B cell (primary cell): ENCODE data around the gene KCNJ6. TPM values are rescaled to one million over a fixed set of nuclear protein-coding genes. Genes with fewer than 3 reads are reported as not detected.
"Not testable (repeated sequence)": the region's sequence is repeated elsewhere in the genome, so short reads cannot be mapped to it uniquely, and the experiment has no call there.

Source experiments
- ATAC-seq: fragments of 200-7000 bp; cut with Tn5 transposase; one replicate; pipeline ENCODE4 v1.10.0; 2021; ENCODE audit warnings: low read depth, mild to moderate bottlenecking, moderate number of reproducible peaks, moderate library complexity
- CTCF ChIA-PET: fragments of 350-600 bp; sonication (Branson Sonifier 250); formaldehyde crosslinking; loops from one replicate; lab custom pipeline; 2021; ENCODE audit warnings: antibody characterized with exemption, inconsistent platforms; lab: Charles Lee
- POLR2A ChIA-PET: fragments of 350-600 bp; sonication (Branson Sonifier 250); formaldehyde crosslinking; loops from one replicate; lab custom pipeline; 2021; ENCODE audit warnings: antibody characterized with exemption; lab: Charles Lee
- DNase-seq: peaks from one replicate; pipeline ENCODE4 v3.0.0; 2013
- H2AFZ ChIP-seq: 2 replicates; pipeline ENCODE4 v1.6.1; 2012; ENCODE audit warnings: mild to moderate bottlenecking, low read depth, low read length; ENCODE audit not compliant: insufficient read depth, poor library complexity, severe bottlenecking
- H3K27ac ChIP-seq, 2 donors: 1 replicate in 1 of 2; 2 replicates in 1 of 2; pipeline ENCODE4 v1.5.1; 2012 to 2013; ENCODE audit warnings: low read length in 2 of 2, mild to moderate bottlenecking in 2 of 2, moderate library complexity in 1 of 2
- H3K27me3 ChIP-seq, 4 experiments: fragments of 200-600 bp in 1 of 4; sonication (generic) in 1 of 4; replicated peaks in 1 of 4; 1 replicate in 2 of 4; 2 replicates in 2 of 4; pipeline versions ENCODE4 v1.6.1 to v1.7.0; 2013 to 2016; ENCODE audit warnings: low read length in 3 of 4, mild to moderate bottlenecking in 2 of 4, mixed read lengths in 1 of 4, moderate library complexity in 1 of 4; ENCODE audit not compliant: insufficient read depth in 4 of 4, control insufficient read depth in 3 of 4; ENCODE audit errors: control extremely low read depth in 1 of 4
- H3K36me3 ChIP-seq, 2 experiments: replicated peaks in 1 of 2; 1 replicate in 1 of 2; 2 replicates in 1 of 2; pipeline versions ENCODE4 v1.6.1 to v1.7.1; 2013; ENCODE audit warnings: low read length in 1 of 2; ENCODE audit not compliant: insufficient read depth in 2 of 2, control insufficient read depth in 1 of 2; ENCODE audit errors: control extremely low read depth in 1 of 2, extremely low read depth in 1 of 2
- H3K4me1 ChIP-seq, 2 donors: fragments of 200-600 bp in 1 of 2; sonication (generic) in 1 of 2; 1 replicate in 1 of 2; 2 replicates in 1 of 2; pipeline versions ENCODE4 v1.5.1 to v1.6.1; 2013 to 2017; ENCODE audit warnings: low read length in 2 of 2; ENCODE audit not compliant: control insufficient read depth in 2 of 2, insufficient read depth in 2 of 2
- H3K4me2 ChIP-seq: replicated peaks from 2 replicates; pipeline ENCODE3; 2012; ENCODE audit warnings: mild to moderate bottlenecking, low read depth, low read length; ENCODE audit not compliant: poor library complexity, severe bottlenecking
- H3K4me3 ChIP-seq, 5 experiments: fragments of 200-600 bp in 1 of 5; sonication (generic) in 1 of 5; 1 replicate in 3 of 5; 2 replicates in 2 of 5; pipeline versions ENCODE4 v1.5.1 to v1.7.0; 2011 to 2016; ENCODE audit warnings: low read length in 4 of 5, mild to moderate bottlenecking in 4 of 5, low read depth in 2 of 5, control low read depth in 1 of 5, moderate library complexity in 1 of 5; ENCODE audit not compliant: insufficient read depth in 1 of 5; ENCODE audit errors: control extremely low read depth in 1 of 5, extremely low read depth in 1 of 5
- H3K79me2 ChIP-seq: fragments of 200-600 bp; sonication (generic); one replicate; pipeline ENCODE4 v1.6.0; 2016; ENCODE audit warnings: low read length; ENCODE audit not compliant: control insufficient read depth, insufficient read depth
- H3K9ac ChIP-seq: fragments of 200-600 bp; sonication (generic); 2 replicates; pipeline ENCODE4 v1.6.1; 2017; ENCODE audit warnings: mild to moderate bottlenecking, low read length, moderate library complexity
- H3K9me3 ChIP-seq, 3 donors: one replicate each; pipeline versions ENCODE4 v1.6.1 to v1.7.1; 2013; ENCODE audit warnings: low read length in 2 of 3; ENCODE audit not compliant: control insufficient read depth in 2 of 3, insufficient read depth in 1 of 3; ENCODE audit errors: control extremely low read depth in 1 of 3
- H4K20me1 ChIP-seq: 2 replicates; pipeline ENCODE4 v1.6.0; 2012; ENCODE audit warnings: mild to moderate bottlenecking, low read length; ENCODE audit not compliant: insufficient read depth, control insufficient read depth, poor library complexity, severe bottlenecking
- H3K27ac Mint-ChIP-seq: one replicate; pipeline ENCODE4 v1.8.0; 2021; ENCODE audit warnings: mixed read lengths
- H3K27me3 Mint-ChIP-seq: one replicate; pipeline ENCODE4 v1.8.0; 2021; ENCODE audit warnings: mixed read lengths
- H3K4me1 Mint-ChIP-seq: one replicate; pipeline ENCODE4 v1.8.0; 2021; ENCODE audit warnings: mixed read lengths
- H3K4me3 Mint-ChIP-seq: one replicate; pipeline ENCODE4 v1.8.0; 2021; ENCODE audit warnings: mixed read lengths
- H3K9me3 Mint-ChIP-seq: one replicate; pipeline ENCODE4 v1.8.0; 2022; ENCODE audit warnings: mixed read lengths; ENCODE audit not compliant: insufficient read depth
- EZH2 ChIP-seq: IDR thresholded peaks from 2 replicates; pipeline ENCODE4 v1.6.1; 2012; ENCODE audit warnings: borderline replicate concordance, low read depth, mild to moderate bottlenecking, moderate library complexity, low read length; ENCODE audit not compliant: insufficient read depth, poor library complexity, severe bottlenecking
- WGBS: methylation state at CpG from one replicate; pipeline ENCODE4 v1.1.5; 2013; ENCODE audit warnings: missing lambda C conversion rate; ENCODE audit not compliant: insufficient coverage; 5-methylcytosine and 5-hydroxymethylcytosine counted together
- intact Hi-C: fragments of 100-400 bp; cut with micrococcal nuclease; formaldehyde crosslinking; loops from one replicate; pipeline ENCODE4 v1.10.0; 2022
- polyA plus RNA-seq: library from polyadenylated mRNA; depleted of rRNA; stranded (reverse); fragments of >200 nt; gene quantifications from 2 replicates; pipeline ENCODE4 v1.2.3, GENCODE V29; 2012
- total RNA-seq, 2 donors: library from RNA; stranded (reverse); fragments of 120-200 nt in 1 of 2; gene quantifications; 1 replicate in 1 of 2; 2 replicates in 1 of 2; pipeline versions ENCODE4 v1.2.3 to v1.2.4, GENCODE V29; 2013 to 2022
- TF ChIP-seq, protein P1 (sequence below): fragments of 200-600 bp; IDR thresholded peaks from one replicate; pipeline ENCODE4 v1.8.0; 2022; ENCODE audit warnings: antibody characterized with exemption, mild to moderate bottlenecking

The KCNJ6 gene
- total and polyA plus RNA-seq, 2 donors (not counting 1 experiment from before 2014, with no cell fraction given) = not detected

DNA sequence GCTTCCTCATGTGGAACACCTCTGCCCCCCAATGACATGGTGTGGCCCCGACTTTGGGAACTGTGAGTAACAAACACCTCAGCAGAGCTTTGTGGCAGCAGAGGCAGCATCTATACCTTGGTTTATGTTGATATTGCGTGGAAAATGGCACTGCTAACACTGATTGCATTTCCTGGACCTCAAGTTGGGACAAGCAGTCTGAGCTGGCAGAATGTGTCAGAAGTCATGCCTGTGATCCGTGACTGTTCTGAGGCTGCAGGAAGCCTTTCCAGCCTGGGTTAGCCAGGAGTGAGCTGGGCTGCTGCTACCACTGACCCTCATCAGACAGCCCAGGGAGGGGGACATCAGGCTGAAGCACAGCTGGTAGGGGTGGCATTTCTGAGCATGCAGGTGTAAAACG, 268.5 kb downstream of the KCNJ6 start:
- H3K4me1 Mint-ChIP-seq = no peaks in the 10 kb centered on the region
- TF ChIP-seq, protein P1, sequence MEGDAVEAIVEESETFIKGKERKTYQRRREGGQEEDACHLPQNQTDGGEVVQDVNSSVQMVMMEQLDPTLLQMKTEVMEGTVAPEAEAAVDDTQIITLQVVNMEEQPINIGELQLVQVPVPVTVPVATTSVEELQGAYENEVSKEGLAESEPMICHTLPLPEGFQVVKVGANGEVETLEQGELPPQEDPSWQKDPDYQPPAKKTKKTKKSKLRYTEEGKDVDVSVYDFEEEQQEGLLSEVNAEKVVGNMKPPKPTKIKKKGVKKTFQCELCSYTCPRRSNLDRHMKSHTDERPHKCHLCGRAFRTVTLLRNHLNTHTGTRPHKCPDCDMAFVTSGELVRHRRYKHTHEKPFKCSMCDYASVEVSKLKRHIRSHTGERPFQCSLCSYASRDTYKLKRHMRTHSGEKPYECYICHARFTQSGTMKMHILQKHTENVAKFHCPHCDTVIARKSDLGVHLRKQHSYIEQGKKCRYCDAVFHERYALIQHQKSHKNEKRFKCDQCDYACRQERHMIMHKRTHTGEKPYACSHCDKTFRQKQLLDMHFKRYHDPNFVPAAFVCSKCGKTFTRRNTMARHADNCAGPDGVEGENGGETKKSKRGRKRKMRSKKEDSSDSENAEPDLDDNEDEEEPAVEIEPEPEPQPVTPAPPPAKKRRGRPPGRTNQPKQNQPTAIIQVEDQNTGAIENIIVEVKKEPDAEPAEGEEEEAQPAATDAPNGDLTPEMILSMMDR = no peak
- TF ChIP-seq EZH2 = no peak
- no peak overlapping the region for H2AFZ ChIP-seq
- no peaks in the 10 kb centered on the region for H3K79me2 ChIP-seq
- DNase-seq = no peak
- H3K27ac ChIP-seq = no peak overlapping the region
- no peak overlapping the region for H3K9ac ChIP-seq
- ChIA-PET POLR2A (no interaction called here), CTCF (no interaction called here)
- H3K4me2 ChIP-seq = no peak overlapping the region
- H3K36me3 ChIP-seq = no peaks in the 10 kb centered on the region
- H3K9me3 Mint-ChIP-seq = no peaks in the 10 kb centered on the region
- peaks cover 34% of the 10 kb centered on the region for H3K27me3 Mint-ChIP-seq
- WGBS = 82% methylated on average over 4 of the region's 4 CpGs
- no peaks in the 10 kb centered on the region for H3K9me3 ChIP-seq
- no peak overlapping the region for H3K27ac Mint-ChIP-seq
- H3K4me3 ChIP-seq = no peak overlapping the region
- intact Hi-C loops = no loop called here
- no peaks in the 10 kb centered on the region for H4K20me1 ChIP-seq
- peaks cover 0 to 8% (median 2%) of the 10 kb centered on the region in 4 experiments for H3K27me3 ChIP-seq
- no peak for ATAC-seq
- no peaks in the 10 kb centered on the region for H3K4me1 ChIP-seq
- H3K4me3 Mint-ChIP-seq = no peak overlapping the region

DNA sequence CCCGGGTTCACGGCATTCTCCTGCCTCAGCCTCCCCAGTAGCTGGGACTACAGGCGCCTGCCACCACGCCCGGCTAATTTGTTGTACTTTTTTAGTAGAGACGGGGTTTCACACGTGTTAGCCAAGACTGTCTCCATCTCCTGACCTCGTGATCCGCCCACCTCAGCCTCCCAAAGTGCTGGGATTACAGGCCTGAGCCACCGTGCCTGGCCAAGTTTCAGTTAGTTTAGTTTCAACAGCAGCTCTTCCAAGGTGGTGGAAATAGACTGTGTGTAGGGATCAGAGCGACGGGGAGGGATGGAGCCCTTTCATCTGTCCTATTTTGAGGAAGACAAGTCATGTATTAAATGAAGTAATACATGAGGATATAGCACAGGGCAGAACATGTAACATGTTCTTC, 269.5 kb downstream of the KCNJ6 start:
- H2AFZ ChIP-seq, H3K27me3 ChIP-seq, H3K4me1 ChIP-seq, H3K27ac Mint-ChIP-seq, H3K4me3 ChIP-seq, POLR2A ChIA-PET, H3K27ac ChIP-seq, H3K4me2 ChIP-seq, H3K79me2 ChIP-seq, ATAC-seq, H3K9me3 ChIP-seq, CTCF ChIA-PET, H3K9ac ChIP-seq, H3K36me3 ChIP-seq, H4K20me1 ChIP-seq, intact Hi-C loops, H3K4me1 Mint-ChIP-seq, H3K4me3 Mint-ChIP-seq, DNase-seq, H3K9me3 Mint-ChIP-seq: not testable (repeated sequence)
- WGBS = 87% methylated on average over 6 of the region's 12 CpGs
- peaks cover 45% of the 10 kb centered on the region for H3K27me3 Mint-ChIP-seq
